Right ventricle myocardium inferior (tissue), 1 donor: Measurements from ENCODE around the gene CT45A5. TPM values are rescaled to one million over a fixed set of nuclear protein-coding genes. Genes with fewer than 3 reads are reported as not detected.
"Not testable (repeated sequence)": the region's sequence is repeated elsewhere in the genome, so short reads cannot be mapped to it uniquely, and the experiment has no call there.

Experiments used
- ATAC-seq: fragments of 200-7000 bp; cut with Tn5 transposase; one replicate; pipeline ENCODE4 v1.9.1; 2020; ENCODE audit warnings: mild to moderate bottlenecking, moderate library complexity
- DNase-seq: peaks from one replicate; pipeline ENCODE4 v3.0.0; 2021; ENCODE audit errors: missing footprints
- intact Hi-C: fragments of 100-400 bp; cut with DNase I; formaldehyde crosslinking; loops from one replicate; pipeline ENCODE4 v1.11.0; 2022
- long read RNA-seq: library from polyadenylated mRNA; unstranded; transcript quantifications from one replicate; pipeline ENCODE4 v2.0.0, GENCODE V29; 2021
- total RNA-seq: library from RNA; stranded (reverse); fragmentation: NEBNext Ultra II Directional; extraction: Animal tissue kit (Norgen Biotek cat#: 25700); gene quantifications from one replicate; pipeline ENCODE4 v1.2.1, GENCODE V29; 2021
- donor health status: DM: no; HTN: yes; CAD: no; lungs with severe emphysema.

Gene CT45A5
- not detected for total RNA-seq
- long read RNA-seq: 0 reads

DNA sequence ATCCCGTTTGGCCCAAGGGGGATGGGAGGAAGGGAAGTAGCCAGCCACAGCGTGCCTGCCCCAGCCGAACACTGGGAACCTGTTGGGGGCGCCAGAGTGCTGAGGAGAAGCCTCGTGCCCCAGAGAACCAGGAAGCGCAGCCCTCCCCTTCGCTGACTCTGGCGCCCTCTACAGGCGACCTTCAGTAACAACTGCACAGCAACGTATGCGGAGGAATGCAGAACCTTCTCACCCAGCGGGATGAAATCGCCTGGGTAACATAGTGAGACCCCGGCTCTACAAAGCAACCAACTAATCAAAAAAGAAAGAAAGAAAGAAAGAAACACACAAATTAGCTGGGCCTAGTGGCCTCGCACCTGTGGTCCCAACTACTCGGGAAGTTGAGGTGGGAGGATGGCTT is at the start of gene CT45A5:
Gene CT45A5, minus strand, starts transcription at position 101 of the 400 bp plus-strand sequence. CDS start 3,774 bp downstream, outside the sequence.
- DNase-seq, ATAC-seq, intact Hi-C loops: not testable (repeated sequence)

GRCh38 chrX:135819912-135820311 is 34.6 kb upstream of the CT45A5 start, which contains the start of gene CT45A2:
CT45A2 (minus strand) TSS chrX:135820012; CDS start chrX:135816265, 3,747 bp downstream.
- DNase-seq, intact Hi-C loops, ATAC-seq: not testable (repeated sequence)

- ATAC-seq, DNase-seq, intact Hi-C loops: not testable (repeated sequence)
Observed at GRCh38 chrX:135802687-135803086, 17.4 kb upstream of the CT45A5 start, which contains the start of gene CT45A6. CT45A6 (minus strand) TSS chrX:135802787; CDS start chrX:135798993, 3,794 bp downstream.

DNA sequence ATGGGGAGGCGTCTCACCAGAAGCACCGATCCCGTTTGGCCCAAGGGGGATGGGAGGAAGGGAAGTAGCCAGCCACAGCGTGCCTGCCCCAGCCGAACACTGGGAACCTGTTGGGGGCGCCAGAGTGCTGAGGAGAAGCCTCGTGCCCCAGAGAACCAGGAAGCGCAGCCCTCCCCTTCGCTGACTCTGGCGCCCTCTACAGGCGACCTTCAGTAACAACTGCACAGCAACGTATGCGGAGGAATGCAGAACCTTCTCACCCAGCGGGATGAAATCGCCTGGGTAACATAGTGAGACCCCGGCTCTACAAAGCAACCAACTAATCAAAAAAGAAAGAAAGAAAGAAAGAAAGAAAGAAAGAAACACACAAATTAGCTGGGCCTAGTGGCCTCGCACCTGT is 17.2 kb downstream of the CT45A5 start, which contains the start of gene CT45A3:
Gene CT45A3, minus strand, starts transcription at position 101 of the 400 bp plus-strand sequence. CDS start 3,747 bp downstream, outside the sequence.
- ATAC-seq, intact Hi-C loops, DNase-seq: not testable (repeated sequence)

GRCh38 chrX:135744739-135745138 is 40.6 kb downstream of the CT45A5 start:
- ATAC-seq, DNase-seq, intact Hi-C loops: not testable (repeated sequence)

DNA sequence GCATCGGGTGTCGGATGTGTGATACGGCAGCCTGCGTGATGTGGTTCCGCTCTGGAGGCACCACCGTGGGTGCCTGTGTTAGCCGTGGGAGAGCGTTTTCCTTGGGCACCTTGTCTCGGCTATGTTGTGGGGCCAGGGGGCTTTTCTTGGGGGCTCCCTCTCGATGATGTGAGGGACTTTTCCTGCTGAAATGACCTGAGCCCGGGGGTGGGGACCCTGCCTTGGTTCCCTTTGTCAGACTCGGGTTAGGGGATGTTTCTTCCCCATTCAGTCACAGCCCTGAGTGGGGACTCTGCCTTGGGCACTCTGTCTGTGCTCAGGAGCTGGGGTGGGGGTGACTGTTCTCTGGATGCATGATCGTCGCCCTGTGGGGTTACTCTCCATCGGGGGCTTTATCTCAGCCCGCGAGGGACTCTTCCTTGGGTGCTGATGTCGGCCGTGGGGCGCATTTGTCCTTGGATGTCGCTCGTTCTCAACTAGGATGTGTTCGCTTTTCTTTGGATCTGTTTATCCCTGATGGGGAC is 44.0 kb downstream of the CT45A5 start:
- ATAC-seq (no peak), DNase-seq (no peak)
- intact Hi-C loops: no loop called here

DNA sequence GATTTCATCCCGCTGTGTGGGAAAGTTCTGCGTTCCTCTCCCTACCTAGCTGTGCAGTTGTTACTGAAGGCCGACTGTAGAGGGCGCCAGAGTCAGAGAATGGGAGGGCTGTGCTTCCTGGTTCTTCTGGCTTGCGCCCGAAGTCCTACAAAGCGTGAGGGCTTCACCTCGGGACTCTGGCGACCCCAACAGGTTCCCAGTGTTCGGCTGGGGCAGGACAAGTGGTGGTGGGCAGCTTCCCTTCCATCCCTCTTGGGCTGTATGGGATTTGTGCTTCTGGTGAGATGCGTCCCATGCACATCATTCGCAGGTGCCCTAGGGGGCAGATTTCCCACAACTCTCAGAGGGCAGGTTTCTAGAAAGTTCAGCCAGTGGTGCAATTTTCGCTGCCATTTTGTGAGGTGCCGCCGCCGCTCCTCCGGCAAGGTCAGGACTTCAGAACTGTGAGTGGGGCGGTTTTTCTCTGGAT is 44.6 kb downstream of the CT45A5 start:
- intact Hi-C loops: no loop called here
- no peak for ATAC-seq
- DNase-seq: no peak

DNA sequence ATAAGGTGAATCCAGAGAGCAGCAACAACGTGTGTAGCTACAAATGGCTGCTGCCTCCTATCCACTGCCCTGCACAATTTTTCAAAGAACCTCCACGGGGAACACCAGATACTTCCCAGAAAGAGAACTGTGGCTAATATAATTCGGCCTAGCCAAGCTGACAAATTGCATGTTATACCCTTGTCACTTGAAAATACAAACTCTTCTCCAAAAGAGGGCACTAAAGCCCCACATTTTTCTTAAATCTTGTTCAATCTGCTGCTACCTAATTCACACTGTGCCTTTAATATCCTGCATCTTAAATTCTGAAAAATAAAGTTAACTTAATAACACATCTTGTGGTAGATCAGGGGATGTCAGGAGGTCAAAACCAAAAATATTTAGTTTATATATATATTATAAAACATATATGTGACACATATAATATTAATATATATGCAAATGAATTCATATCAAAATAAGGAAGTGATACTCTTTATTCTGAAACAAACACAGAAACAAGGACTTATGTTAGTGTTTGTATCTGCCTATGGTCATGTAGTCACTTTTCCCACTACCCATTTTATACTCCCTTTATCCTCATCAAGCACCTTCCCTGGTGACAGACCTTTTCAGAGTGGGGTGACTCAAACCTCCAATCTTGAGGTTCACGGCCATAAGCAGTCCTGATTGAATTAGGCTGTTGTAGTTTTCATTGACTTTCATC is 47.8 kb downstream of the CT45A5 start:
- no peak for ATAC-seq
- DNase-seq: no peak
- intact Hi-C loops: no loop called here

GRCh38 chrX:135734666-135735065 is 50.6 kb downstream of the CT45A5 start:
- intact Hi-C loops, ATAC-seq: not testable (repeated sequence)
- DNase-seq: peak; percentile 54

Other genes with a start within 250 kb of the CT45A5 start
- not detected for gene CT45A1, start 71.9 kb downstream of the CT45A5 start, total RNA-seq
- gene CT45A3, start 17.3 kb downstream of the CT45A5 start, total RNA-seq: not detected
- not detected for gene CT45A6, start 17.3 kb upstream of the CT45A5 start, total RNA-seq
- not detected for gene CT45A2, start 34.5 kb upstream of the CT45A5 start, total RNA-seq
- gene CT45A7, start 51.8 kb upstream of the CT45A5 start, total RNA-seq: not detected
- not detected for gene CT45A8, start 69.0 kb upstream of the CT45A5 start, total RNA-seq
- gene CT45A9, start 86.3 kb upstream of the CT45A5 start, total RNA-seq: not detected
- gene CT45A10, start 107.9 kb upstream of the CT45A5 start, total RNA-seq: not detected
- gene SAGE1, start 108.2 kb upstream of the CT45A5 start, total RNA-seq: not detected
- 22.4 TPM for gene MMGT1, start 188.5 kb upstream of the CT45A5 start, total RNA-seq
- 15.4 TPM for gene SLC9A6, start 199.9 kb upstream of the CT45A5 start, total RNA-seq